Measurements from ENCODE around the gene STARD9.

The STARD9 gene

DNA sequence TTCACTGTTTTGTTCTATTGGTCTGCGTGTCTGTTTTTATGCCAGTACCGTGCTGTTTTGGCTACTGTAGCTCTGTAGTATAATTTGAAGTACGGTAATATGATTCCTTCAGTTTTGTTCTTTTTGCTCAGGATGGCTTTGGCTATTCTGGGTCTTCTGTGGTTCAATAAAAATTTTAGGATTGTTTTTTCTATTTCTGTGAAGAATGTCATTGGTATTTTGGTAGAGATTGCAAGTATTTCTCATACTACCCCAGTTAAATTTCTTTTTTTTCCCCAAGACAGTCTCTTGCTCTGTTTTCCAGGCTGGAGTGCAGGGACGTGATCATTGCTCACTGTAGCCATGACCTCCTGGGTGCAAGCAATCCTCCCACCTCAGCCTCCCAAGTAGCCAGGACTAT lies 53.4 kb downstream of the STARD9 start:
- ChIA-PET POLR2A (no interaction called here), CTCF (no interaction called here)
- no peak for DNase-seq (ENCODE audit: low read depth, low spot score)
- TF ChIP-seq, protein P1, sequence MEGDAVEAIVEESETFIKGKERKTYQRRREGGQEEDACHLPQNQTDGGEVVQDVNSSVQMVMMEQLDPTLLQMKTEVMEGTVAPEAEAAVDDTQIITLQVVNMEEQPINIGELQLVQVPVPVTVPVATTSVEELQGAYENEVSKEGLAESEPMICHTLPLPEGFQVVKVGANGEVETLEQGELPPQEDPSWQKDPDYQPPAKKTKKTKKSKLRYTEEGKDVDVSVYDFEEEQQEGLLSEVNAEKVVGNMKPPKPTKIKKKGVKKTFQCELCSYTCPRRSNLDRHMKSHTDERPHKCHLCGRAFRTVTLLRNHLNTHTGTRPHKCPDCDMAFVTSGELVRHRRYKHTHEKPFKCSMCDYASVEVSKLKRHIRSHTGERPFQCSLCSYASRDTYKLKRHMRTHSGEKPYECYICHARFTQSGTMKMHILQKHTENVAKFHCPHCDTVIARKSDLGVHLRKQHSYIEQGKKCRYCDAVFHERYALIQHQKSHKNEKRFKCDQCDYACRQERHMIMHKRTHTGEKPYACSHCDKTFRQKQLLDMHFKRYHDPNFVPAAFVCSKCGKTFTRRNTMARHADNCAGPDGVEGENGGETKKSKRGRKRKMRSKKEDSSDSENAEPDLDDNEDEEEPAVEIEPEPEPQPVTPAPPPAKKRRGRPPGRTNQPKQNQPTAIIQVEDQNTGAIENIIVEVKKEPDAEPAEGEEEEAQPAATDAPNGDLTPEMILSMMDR (IDR thresholded peaks at IDR 0.05; ENCODE audit: insufficient read depth, low read length, missing control alignments), result no peak
- no peak overlapping the region for H3K4me3 ChIP-seq (ENCODE audit: low read depth, low read length)

DNA sequence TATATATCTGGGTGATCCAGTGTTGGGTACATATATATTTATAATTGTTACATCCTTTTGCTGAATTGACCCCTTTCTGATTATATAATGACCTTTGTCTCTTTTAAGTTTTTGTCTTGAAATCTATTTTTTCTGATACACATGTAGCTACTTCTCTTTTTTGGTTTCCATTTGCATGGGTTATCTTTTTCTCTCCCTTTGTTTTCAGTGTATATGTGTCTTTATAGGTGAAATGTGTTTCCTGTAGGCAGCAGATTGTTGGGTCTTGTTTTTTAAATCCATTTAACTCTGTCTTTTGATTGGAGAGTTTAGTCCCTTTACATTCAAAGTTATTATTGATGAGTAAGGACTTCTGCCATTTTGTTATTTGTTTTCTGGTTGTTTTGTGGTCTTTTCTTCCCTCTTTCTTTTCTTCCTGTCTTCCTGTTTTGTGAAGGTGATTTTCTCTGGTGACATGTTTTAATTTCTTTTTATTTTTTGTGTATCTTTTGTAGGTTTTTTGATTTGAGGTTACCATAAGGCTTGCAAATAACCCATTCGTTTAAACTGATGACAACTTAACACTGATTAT lies 56.8 kb downstream of the STARD9 start:
- TF ChIP-seq, protein P1 (IDR thresholded peaks at IDR 0.05; ENCODE audit: insufficient read depth, low read length, missing control alignments), result no peak
- ChIA-PET CTCF (no interaction called here), POLR2A (no interaction called here)
- H3K4me3 ChIP-seq (ENCODE audit: low read depth, low read length), result no peak overlapping the region
- DNase-seq (ENCODE audit: low read depth, low spot score), result no peak

DNA sequence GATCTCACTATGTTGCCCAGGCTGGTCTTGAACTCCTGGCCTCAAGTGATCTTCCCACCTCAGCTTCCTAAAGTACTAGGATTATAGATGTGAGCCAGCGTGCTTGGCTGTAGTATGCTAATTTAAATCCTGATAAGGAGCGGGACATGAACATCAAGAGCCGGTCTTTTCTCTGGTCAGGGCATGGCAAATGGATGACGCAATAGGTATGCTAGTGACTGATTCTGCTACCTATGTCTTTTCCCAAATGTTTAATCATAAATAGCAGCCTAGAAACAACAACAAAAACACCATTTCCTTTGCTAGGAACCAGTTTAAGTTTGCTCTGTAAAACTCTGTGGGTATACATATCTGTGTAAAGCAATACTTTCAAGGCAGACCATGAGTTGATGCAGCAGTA lies 64.7 kb downstream of the STARD9 start:
- ChIA-PET CTCF (interaction anchor here (2.4 kb wide), 1 partner anchor 11 kb away, joined by 6 read pairs; no protein-coding TSS in a partner anchor), POLR2A (no interaction called here)
- DNase-seq (ENCODE audit: low read depth, low spot score), result no peak
- H3K4me3 ChIP-seq (ENCODE audit: low read depth, low read length), result no peak overlapping the region
- TF ChIP-seq, protein P1 (IDR thresholded peaks at IDR 0.05; ENCODE audit: insufficient read depth, low read length, missing control alignments), result no peak

DNA sequence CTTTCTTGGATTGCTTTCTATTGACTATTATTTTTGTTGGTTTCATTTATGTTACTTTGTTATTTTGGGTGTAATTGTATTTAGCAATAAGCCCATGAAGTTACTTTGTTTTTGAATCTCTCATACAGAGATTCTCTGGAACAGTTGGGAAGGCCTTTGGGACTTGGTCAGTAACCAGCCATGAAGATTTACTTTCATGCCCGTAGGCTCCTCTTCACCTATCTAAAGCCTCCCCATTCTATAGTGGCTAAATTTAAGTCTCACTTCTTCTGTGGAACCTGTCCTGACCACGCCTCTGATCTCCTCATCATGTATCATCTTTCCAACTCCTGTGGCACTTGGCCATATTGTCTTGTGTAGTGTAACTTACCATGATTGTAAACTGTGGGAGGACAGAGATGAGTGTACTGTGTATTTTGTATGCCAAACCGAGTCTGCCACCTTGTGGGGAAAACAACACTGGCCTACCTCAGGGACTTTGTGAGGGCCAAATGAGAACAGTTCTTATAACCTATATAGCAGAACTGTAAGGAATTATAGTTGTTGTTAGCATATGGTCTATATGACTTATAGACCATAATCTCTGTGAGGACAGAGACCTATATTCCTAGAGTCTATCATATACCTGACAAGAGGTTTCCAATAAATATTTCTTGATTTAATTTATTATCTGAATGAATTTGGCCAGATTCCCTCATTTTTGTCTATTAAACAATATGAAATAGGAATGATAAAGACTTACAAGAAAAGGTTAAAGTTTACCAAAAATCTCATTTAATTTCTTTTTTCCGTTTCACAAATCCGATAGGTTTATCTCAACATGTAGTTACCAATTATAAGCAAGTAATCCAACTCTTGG lies 75.0 kb downstream of the STARD9 start:
- no peak overlapping the region for H3K4me3 ChIP-seq (ENCODE audit: low read depth, low read length)
- TF ChIP-seq, protein P1 (IDR thresholded peaks at IDR 0.05; ENCODE audit: insufficient read depth, low read length, missing control alignments), result peak; percentile 81
- ChIA-PET POLR2A (no interaction called here), CTCF (interaction anchor here (0.6 to 2.7 kb wide), 17 partner anchors 7 to 584 kb away, joined by 3 to 12 read pairs (median 4); partner anchors contain the start of genes HAUS2, LRRC57 and ZNF106)
- peak; percentile 42 for DNase-seq (ENCODE audit: low read depth, low spot score)

DNA sequence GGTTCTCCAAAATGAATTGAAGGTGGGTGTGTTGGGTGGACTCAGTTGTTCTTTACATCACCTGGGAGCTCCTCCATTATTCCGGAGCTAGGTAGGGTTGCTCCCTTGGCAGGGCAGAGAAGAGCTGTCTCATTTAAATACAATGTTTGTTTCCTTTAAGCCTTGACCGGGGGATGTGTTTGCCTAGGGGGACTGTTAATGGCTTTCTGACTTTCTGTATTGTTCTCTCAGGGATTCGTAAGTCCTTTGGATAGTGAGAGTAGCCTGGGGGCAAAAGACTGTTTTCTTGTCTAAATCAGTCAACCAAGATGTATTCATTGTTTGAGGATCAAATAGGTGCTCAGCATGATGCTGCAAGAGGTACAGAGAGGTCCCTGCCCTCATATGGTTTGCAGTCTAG lies 90.4 kb downstream of the STARD9 start:
- POLR2A ChIA-PET, result no interaction called here
- H3K4me3 ChIP-seq (ENCODE audit: low read depth, low read length), result no peak overlapping the region
- no peak for DNase-seq (ENCODE audit: low read depth, low spot score)
- TF ChIP-seq, protein P1 (IDR thresholded peaks at IDR 0.05; ENCODE audit: insufficient read depth, low read length, missing control alignments), result no peak
- CTCF ChIA-PET, result interaction anchor here (1.3 to 1.7 kb wide), 2 partner anchors 10 to 16 kb away, joined by 3 to 5 read pairs; no protein-coding TSS in a partner anchor

DNA sequence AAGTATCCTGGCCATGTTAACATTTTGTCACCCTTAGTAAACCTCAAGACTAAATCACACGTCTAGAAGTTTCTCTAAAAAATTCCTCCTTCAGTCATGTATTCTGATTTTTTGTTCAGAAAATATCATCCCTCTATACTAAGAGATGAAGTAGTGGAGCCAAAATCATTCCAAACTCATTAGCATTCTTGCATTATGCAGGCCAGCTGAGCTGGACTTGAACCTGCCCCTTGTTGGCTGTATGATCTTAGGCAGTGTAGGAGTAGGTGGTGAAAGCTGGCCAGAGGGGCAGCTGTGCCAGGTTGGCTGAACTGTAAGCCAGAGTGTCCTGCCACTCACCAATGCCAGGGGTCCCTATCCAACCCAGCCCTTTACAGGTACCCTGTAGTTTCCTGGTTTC lies 92.4 kb downstream of the STARD9 start:
- CTCF ChIA-PET, result interaction anchor here (0.5 to 0.8 kb wide), 2 partner anchors 18 to 122 kb away, joined by 3 read pairs; no protein-coding TSS in a partner anchor
- no peak overlapping the region for H3K4me3 ChIP-seq (ENCODE audit: low read depth, low read length)
- DNase-seq (ENCODE audit: low read depth, low spot score), result no peak
- POLR2A ChIA-PET, result no interaction called here
- TF ChIP-seq, protein P1 (IDR thresholded peaks at IDR 0.05; ENCODE audit: insufficient read depth, low read length, missing control alignments), result no peak

Measured in AG04449 (cell line).